GM18520 (cell line): ENCODE measurements around the gene NANOS2.

Experiments used
- ATAC-seq: cut with Tn5 transposase; IDR thresholded peaks from one replicate; pipeline ENCODE4 v1.9.1; 2021; ENCODE audit not compliant: unreplicated experiment

The NANOS2 gene

GRCh38 chr19:45929247-45929646 is 14.7 kb upstream of the NANOS2 start:
- no peak for ATAC-seq

GRCh38 chr19:45927565-45928261 is 13.1 kb upstream of the NANOS2 start:
- ATAC-seq: no peak

GRCh38 chr19:45924891-45925447 is 10.4 kb upstream of the NANOS2 start:
- ATAC-seq: no peak

GRCh38 chr19:45922281-45922680 is 7.7 kb upstream of the NANOS2 start:
- no peak for ATAC-seq

GRCh38 chr19:45920458-45920857 is 5.9 kb upstream of the NANOS2 start:
- ATAC-seq: no peak

- no peak for ATAC-seq
Measured at GRCh38 chr19:45919678-45920077, 5.1 kb upstream of the NANOS2 start.

- ATAC-seq: no peak
Measured at GRCh38 chr19:45918721-45919120, 4.1 kb upstream of the NANOS2 start.

- no peak for ATAC-seq
Measured at GRCh38 chr19:45917421-45918091, 3.0 kb upstream of the NANOS2 start.

GRCh38 chr19:45911291-45911690 is 3.3 kb downstream of the NANOS2 start:
- no peak for ATAC-seq

GRCh38 chr19:45908956-45909355 is 5.6 kb downstream of the NANOS2 start:
- no peak for ATAC-seq

- no peak for ATAC-seq
Measured at GRCh38 chr19:45906221-45906620, 8.4 kb downstream of the NANOS2 start.

- no peak for ATAC-seq
Measured at GRCh38 chr19:45905011-45905410, 9.6 kb downstream of the NANOS2 start.

- ATAC-seq: peak; percentile 90
Measured at GRCh38 chr19:45902651-45903625, 11.6 kb downstream of the NANOS2 start.

GRCh38 chr19:45901912-45902650 is 12.5 kb downstream of the NANOS2 start, which contains the start of gene MYPOP:
TSS of gene MYPOP (minus strand) at chr19:45902613. CDS start at chr19:45901773, 840 bp downstream.
- no peak for ATAC-seq

GRCh38 chr19:45901432-45901911 is 13.1 kb downstream of the NANOS2 start:
- no peak for ATAC-seq

- no peak for ATAC-seq
Measured at GRCh38 chr19:45900738-45901431, 13.7 kb downstream of the NANOS2 start.

- no peak for ATAC-seq
Measured at GRCh38 chr19:45899919-45900589, 14.5 kb downstream of the NANOS2 start.

GRCh38 chr19:45899253-45899652 is 15.3 kb downstream of the NANOS2 start:
- no peak for ATAC-seq

- ATAC-seq: no peak
Measured at GRCh38 chr19:45897261-45897812, 17.2 kb downstream of the NANOS2 start.
